WTC11 (cell line): Measurements from ENCODE around the gene TXN. TPM values are rescaled to one million over a fixed set of nuclear protein-coding genes. Genes with fewer than 3 reads are reported as not detected.

Experiments
- ATAC-seq: fragments of 200-7000 bp; cut with Tn5 transposase; 2 replicates; pipeline ENCODE4 v1.10.0; 2021; ENCODE audit warnings: mild to moderate bottlenecking, moderate library complexity
- CTCF ChIA-PET: fragments of 300-600 bp; sonication (Branson Sonifier 250); formaldehyde crosslinking; loops from one replicate; lab custom pipeline; 2021; ENCODE audit warnings: antibody characterized with exemption; lab: Charles Lee
- POLR2A ChIA-PET: fragments of 350-600 bp; sonication (Branson Sonifier 250); formaldehyde crosslinking; loops from one replicate; lab custom pipeline; 2021; ENCODE audit warnings: antibody characterized with exemption; lab: Charles Lee
- DNase-seq: peaks from one replicate; pipeline ENCODE4 v3.0.0; 2021; ENCODE audit warnings: low spot score
- H3K27ac Mint-ChIP-seq: 2 replicates; pipeline ENCODE4 v1.8.0; 2021; ENCODE audit warnings: mixed read lengths
- H3K27me3 Mint-ChIP-seq: 2 replicates; pipeline ENCODE4 v1.8.0; 2021; ENCODE audit warnings: low read depth, mild to moderate bottlenecking, moderate library complexity, mixed read lengths
- H3K36me3 Mint-ChIP-seq: 2 replicates; pipeline ENCODE4 v1.8.0; 2021; ENCODE audit warnings: mixed read lengths
- H3K4me1 Mint-ChIP-seq: 2 replicates; pipeline ENCODE4 v1.8.0; 2022; ENCODE audit warnings: mixed read lengths
- H3K4me3 Mint-ChIP-seq: 2 replicates; pipeline ENCODE4 v1.8.0; 2021; ENCODE audit warnings: mild to moderate bottlenecking, moderate library complexity, mixed read lengths
- H3K9me3 Mint-ChIP-seq: 2 replicates; pipeline ENCODE4 v1.8.0; 2021; ENCODE audit warnings: mixed read lengths
- ATF1 ChIP-seq: sonication (generic); formaldehyde crosslinking; IDR thresholded peaks from 2 replicates; pipeline ENCODE4 v1.8.1; 2023; ENCODE audit warnings: mild to moderate bottlenecking, moderate library complexity, missing genetic modification reagents
- CDX4 ChIP-seq: fragments of 250-450 bp; sonication (Bioruptor Pico); IDR thresholded peaks from 2 replicates; pipeline ENCODE4 v1.9.0; 2021; ENCODE audit warnings: moderate library complexity, mild to moderate bottlenecking, inconsistent platforms, borderline replicate concordance
- FOXP4 ChIP-seq: sonication (generic); formaldehyde crosslinking; IDR thresholded peaks from 2 replicates; pipeline ENCODE4 v1.8.0; 2022; ENCODE audit warnings: mild to moderate bottlenecking, missing genetic modification reagents
- GTF2I ChIP-seq: fragments of 250-450 bp; sonication (Bioruptor Pico); conservative IDR thresholded peaks from 2 replicates; pipeline ENCODE4 v1.4.0; 2021; ENCODE audit warnings: mild to moderate bottlenecking
- HMGA2 ChIP-seq: fragments of 250-450 bp; sonication (Bioruptor Pico); IDR thresholded peaks from 2 replicates; pipeline ENCODE4 v1.4.0; 2021; ENCODE audit warnings: mild to moderate bottlenecking, moderate library complexity
- IRF2 ChIP-seq: sonication (generic); formaldehyde crosslinking; IDR thresholded peaks from 2 replicates; pipeline ENCODE4 v1.8.0; 2022; ENCODE audit warnings: low read depth, missing genetic modification reagents, borderline replicate concordance
- RORB ChIP-seq: fragments of 250-450 bp; sonication (Bioruptor Pico); IDR thresholded peaks from 2 replicates; pipeline ENCODE4 v1.9.0; 2021; ENCODE audit warnings: mild to moderate bottlenecking
- ZNF232 ChIP-seq: sonication (generic); formaldehyde crosslinking; IDR thresholded peaks from 2 replicates; pipeline ENCODE4 v1.8.0; 2022; ENCODE audit warnings: mild to moderate bottlenecking, missing genetic modification reagents
- total RNA-seq: library from RNA; stranded (reverse); gene quantifications from 3 replicates; pipeline ENCODE4 v1.2.3, GENCODE V29; 2021
- TF ChIP-seq, protein P1 (sequence below): sonication (generic); formaldehyde crosslinking; IDR thresholded peaks from 2 replicates; pipeline ENCODE4 v1.8.1; 2023; ENCODE audit warnings: mild to moderate bottlenecking, missing genetic modification reagents, moderate library complexity
- TF ChIP-seq, protein P2 (sequence below): fragments of 250-450 bp; sonication (Bioruptor Pico); IDR thresholded peaks from 2 replicates; pipeline ENCODE4 v1.9.0; 2021; ENCODE audit warnings: mild to moderate bottlenecking
- TF ChIP-seq, protein P3 (sequence below): fragments of 250-450 bp; sonication (Bioruptor Pico); IDR thresholded peaks from 2 replicates; pipeline ENCODE4 v1.9.0; 2021; ENCODE audit warnings: mild to moderate bottlenecking, borderline replicate concordance
- TF ChIP-seq, protein P4 (sequence below): sonication (generic); formaldehyde crosslinking; IDR thresholded peaks from 2 replicates; pipeline ENCODE4 v1.8.0; 2023; ENCODE audit warnings: missing genetic modification reagents
- TF ChIP-seq, protein P5 (sequence below): fragments of 200-600 bp; IDR thresholded peaks from 2 replicates; pipeline ENCODE4 v1.8.0; 2022; ENCODE audit warnings: antibody characterized with exemption
- TF ChIP-seq, protein P6 (sequence below): sonication (generic); formaldehyde crosslinking; IDR thresholded peaks from 2 replicates; pipeline ENCODE4 v1.8.0; 2022; ENCODE audit warnings: mild to moderate bottlenecking, missing genetic modification reagents
- TF ChIP-seq, protein P7 (sequence below): sonication (generic); formaldehyde crosslinking; IDR thresholded peaks from 2 replicates; pipeline ENCODE4 v1.8.1; 2022; ENCODE audit warnings: mild to moderate bottlenecking, moderate library complexity, missing genetic modification reagents
- TF ChIP-seq, protein P8 (sequence below): sonication (generic); formaldehyde crosslinking; IDR thresholded peaks from 2 replicates; pipeline ENCODE4 v1.8.0; 2023; ENCODE audit warnings: missing genetic modification reagents, mild to moderate bottlenecking, borderline replicate concordance

TXN gene
- total RNA-seq, 1 experiment from 2014 or later, result 245 TPM

DNA sequence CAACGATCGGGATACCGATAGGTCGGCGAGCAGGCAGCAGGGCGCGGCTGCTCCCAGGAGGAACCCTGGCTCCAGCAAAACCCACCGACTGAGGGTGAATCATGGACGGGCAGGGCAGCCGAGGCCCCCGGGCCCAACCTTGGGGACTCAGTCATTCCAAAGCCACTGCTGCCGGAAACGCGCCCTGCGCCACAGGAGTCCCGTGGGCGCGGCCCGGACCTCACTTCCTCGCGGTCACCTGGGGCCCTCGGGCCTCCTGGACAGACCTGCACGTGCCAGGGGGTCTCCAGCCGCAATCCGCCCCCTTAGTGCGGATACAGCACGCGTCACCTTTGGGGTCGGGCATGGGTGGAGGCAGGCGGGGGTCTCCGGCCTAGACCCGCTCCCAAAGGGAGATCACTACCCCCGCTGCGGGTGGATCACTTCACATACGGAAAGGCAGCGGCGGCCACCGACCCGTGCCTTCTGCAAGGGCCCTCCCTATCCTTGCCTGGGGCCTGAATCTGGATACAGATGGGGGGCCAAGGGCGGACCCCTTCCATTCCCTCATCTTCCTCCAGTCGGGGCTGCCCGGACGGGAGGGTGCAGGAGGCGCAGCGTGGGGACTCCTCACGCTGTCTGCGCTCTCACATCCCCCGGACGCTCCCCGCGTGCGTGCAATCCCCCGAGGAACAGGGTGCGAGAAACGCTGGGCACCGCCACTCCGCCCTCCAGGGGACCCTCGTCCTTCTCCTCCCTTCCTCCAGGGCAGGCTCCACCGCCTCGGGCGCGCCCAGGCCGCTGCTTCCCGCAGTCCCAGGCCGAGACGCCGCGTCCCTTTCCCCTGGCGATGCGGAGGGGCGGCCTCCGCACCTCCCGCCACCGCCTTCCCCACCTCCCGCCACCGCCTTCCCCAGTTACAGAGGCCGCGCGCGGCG is 586 bp downstream of the TXN start:
- Mint-ChIP-seq H3K4me3 (peak overlapping the region; percentile 98), H3K27me3 (no peaks in the 10 kb centered on the region), H3K9me3 (no peaks in the 10 kb centered on the region), H3K36me3 (peaks cover under 1% of the 10 kb centered on the region; the same call in 1 of the 2 replicates), H3K4me1 (peaks cover 45% of the 10 kb centered on the region), H3K27ac (peak overlapping the region; percentile 97)
- ATAC-seq (peak; percentile 12), DNase-seq (peak; percentile 29)
- POLR2A ChIA-PET, result interaction anchor here (1.2 to 1.7 kb wide), 2 partner anchors 13 to 83 kb away, joined by 5 to 6 read pairs; no protein-coding TSS in a partner anchor
- CTCF ChIA-PET, result interaction anchor here (1.5 kb wide), 1 partner anchor 72 kb away, joined by 6 read pairs; no protein-coding TSS in a partner anchor
- no peak for TF ChIP-seq CDX4 (CRISPR knock-in tag)
- no peak for TF ChIP-seq HMGA2 (CRISPR knock-in tag)
- TF ChIP-seq ZNF232 (CRISPR knock-in tag), result no peak
- TF ChIP-seq, protein P1, sequence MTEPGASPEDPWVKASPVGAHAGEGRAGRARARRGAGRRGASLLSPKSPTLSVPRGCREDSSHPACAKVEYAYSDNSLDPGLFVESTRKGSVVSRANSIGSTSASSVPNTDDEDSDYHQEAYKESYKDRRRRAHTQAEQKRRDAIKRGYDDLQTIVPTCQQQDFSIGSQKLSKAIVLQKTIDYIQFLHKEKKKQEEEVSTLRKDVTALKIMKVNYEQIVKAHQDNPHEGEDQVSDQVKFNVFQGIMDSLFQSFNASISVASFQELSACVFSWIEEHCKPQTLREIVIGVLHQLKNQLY, result no peak; the same call in 1 of the 2 replicates
- TF ChIP-seq, protein P2, sequence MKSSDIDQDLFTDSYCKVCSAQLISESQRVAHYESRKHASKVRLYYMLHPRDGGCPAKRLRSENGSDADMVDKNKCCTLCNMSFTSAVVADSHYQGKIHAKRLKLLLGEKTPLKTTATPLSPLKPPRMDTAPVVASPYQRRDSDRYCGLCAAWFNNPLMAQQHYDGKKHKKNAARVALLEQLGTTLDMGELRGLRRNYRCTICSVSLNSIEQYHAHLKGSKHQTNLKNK (CRISPR knock-in tag), result no peak
- TF ChIP-seq, protein P3, sequence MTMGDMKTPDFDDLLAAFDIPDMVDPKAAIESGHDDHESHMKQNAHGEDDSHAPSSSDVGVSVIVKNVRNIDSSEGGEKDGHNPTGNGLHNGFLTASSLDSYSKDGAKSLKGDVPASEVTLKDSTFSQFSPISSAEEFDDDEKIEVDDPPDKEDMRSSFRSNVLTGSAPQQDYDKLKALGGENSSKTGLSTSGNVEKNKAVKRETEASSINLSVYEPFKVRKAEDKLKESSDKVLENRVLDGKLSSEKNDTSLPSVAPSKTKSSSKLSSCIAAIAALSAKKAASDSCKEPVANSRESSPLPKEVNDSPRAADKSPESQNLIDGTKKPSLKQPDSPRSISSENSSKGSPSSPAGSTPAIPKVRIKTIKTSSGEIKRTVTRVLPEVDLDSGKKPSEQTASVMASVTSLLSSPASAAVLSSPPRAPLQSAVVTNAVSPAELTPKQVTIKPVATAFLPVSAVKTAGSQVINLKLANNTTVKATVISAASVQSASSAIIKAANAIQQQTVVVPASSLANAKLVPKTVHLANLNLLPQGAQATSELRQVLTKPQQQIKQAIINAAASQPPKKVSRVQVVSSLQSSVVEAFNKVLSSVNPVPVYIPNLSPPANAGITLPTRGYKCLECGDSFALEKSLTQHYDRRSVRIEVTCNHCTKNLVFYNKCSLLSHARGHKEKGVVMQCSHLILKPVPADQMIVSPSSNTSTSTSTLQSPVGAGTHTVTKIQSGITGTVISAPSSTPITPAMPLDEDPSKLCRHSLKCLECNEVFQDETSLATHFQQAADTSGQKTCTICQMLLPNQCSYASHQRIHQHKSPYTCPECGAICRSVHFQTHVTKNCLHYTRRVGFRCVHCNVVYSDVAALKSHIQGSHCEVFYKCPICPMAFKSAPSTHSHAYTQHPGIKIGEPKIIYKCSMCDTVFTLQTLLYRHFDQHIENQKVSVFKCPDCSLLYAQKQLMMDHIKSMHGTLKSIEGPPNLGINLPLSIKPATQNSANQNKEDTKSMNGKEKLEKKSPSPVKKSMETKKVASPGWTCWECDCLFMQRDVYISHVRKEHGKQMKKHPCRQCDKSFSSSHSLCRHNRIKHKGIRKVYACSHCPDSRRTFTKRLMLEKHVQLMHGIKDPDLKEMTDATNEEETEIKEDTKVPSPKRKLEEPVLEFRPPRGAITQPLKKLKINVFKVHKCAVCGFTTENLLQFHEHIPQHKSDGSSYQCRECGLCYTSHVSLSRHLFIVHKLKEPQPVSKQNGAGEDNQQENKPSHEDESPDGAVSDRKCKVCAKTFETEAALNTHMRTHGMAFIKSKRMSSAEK, result no peak
- TF ChIP-seq IRF2 (CRISPR knock-in tag), result no peak
- TF ChIP-seq GTF2I (CRISPR knock-in tag), result no peak
- TF ChIP-seq, protein P4, sequence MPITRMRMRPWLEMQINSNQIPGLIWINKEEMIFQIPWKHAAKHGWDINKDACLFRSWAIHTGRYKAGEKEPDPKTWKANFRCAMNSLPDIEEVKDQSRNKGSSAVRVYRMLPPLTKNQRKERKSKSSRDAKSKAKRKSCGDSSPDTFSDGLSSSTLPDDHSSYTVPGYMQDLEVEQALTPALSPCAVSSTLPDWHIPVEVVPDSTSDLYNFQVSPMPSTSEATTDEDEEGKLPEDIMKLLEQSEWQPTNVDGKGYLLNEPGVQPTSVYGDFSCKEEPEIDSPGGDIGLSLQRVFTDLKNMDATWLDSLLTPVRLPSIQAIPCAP (CRISPR knock-in tag), result no peak
- peak; percentile 25; the same call in 1 of the 2 replicates for TF ChIP-seq FOXP4 (CRISPR knock-in tag)
- TF ChIP-seq RORB (CRISPR knock-in tag), result no peak
- TF ChIP-seq, protein P5, sequence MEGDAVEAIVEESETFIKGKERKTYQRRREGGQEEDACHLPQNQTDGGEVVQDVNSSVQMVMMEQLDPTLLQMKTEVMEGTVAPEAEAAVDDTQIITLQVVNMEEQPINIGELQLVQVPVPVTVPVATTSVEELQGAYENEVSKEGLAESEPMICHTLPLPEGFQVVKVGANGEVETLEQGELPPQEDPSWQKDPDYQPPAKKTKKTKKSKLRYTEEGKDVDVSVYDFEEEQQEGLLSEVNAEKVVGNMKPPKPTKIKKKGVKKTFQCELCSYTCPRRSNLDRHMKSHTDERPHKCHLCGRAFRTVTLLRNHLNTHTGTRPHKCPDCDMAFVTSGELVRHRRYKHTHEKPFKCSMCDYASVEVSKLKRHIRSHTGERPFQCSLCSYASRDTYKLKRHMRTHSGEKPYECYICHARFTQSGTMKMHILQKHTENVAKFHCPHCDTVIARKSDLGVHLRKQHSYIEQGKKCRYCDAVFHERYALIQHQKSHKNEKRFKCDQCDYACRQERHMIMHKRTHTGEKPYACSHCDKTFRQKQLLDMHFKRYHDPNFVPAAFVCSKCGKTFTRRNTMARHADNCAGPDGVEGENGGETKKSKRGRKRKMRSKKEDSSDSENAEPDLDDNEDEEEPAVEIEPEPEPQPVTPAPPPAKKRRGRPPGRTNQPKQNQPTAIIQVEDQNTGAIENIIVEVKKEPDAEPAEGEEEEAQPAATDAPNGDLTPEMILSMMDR, result no peak
- TF ChIP-seq, protein P6, sequence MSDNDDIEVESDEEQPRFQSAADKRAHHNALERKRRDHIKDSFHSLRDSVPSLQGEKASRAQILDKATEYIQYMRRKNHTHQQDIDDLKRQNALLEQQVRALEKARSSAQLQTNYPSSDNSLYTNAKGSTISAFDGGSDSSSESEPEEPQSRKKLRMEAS (CRISPR knock-in tag), result peak; percentile 84; the same call in 1 of the 2 replicates
- TF ChIP-seq, protein P7, sequence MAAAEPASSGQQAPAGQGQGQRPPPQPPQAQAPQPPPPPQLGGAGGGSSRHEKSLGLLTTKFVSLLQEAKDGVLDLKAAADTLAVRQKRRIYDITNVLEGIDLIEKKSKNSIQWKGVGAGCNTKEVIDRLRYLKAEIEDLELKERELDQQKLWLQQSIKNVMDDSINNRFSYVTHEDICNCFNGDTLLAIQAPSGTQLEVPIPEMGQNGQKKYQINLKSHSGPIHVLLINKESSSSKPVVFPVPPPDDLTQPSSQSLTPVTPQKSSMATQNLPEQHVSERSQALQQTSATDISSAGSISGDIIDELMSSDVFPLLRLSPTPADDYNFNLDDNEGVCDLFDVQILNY (CRISPR knock-in tag), result peak; percentile 18; the same call in 1 of the 2 replicates
- 0 out of 2 replicates have a peak, but pooled peaks have one; percentile 45 for TF ChIP-seq ATF1 (CRISPR knock-in tag)
- TF ChIP-seq, protein P8, sequence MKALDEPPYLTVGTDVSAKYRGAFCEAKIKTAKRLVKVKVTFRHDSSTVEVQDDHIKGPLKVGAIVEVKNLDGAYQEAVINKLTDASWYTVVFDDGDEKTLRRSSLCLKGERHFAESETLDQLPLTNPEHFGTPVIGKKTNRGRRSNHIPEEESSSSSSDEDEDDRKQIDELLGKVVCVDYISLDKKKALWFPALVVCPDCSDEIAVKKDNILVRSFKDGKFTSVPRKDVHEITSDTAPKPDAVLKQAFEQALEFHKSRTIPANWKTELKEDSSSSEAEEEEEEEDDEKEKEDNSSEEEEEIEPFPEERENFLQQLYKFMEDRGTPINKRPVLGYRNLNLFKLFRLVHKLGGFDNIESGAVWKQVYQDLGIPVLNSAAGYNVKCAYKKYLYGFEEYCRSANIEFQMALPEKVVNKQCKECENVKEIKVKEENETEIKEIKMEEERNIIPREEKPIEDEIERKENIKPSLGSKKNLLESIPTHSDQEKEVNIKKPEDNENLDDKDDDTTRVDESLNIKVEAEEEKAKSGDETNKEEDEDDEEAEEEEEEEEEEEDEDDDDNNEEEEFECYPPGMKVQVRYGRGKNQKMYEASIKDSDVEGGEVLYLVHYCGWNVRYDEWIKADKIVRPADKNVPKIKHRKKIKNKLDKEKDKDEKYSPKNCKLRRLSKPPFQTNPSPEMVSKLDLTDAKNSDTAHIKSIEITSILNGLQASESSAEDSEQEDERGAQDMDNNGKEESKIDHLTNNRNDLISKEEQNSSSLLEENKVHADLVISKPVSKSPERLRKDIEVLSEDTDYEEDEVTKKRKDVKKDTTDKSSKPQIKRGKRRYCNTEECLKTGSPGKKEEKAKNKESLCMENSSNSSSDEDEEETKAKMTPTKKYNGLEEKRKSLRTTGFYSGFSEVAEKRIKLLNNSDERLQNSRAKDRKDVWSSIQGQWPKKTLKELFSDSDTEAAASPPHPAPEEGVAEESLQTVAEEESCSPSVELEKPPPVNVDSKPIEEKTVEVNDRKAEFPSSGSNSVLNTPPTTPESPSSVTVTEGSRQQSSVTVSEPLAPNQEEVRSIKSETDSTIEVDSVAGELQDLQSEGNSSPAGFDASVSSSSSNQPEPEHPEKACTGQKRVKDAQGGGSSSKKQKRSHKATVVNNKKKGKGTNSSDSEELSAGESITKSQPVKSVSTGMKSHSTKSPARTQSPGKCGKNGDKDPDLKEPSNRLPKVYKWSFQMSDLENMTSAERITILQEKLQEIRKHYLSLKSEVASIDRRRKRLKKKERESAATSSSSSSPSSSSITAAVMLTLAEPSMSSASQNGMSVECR (CRISPR knock-in tag), result 0 out of 2 replicates have a peak, but pooled peaks have one; percentile 58
